ENCODE results near the gene ERC1.
"Not testable (repeated sequence)": the region's sequence is repeated elsewhere in the genome, so short reads cannot be mapped to it uniquely, and the experiment has no call there.

ERC1 gene

GRCh38 chr12:1338483-1339177 is 347.6 kb downstream of the ERC1 start:
- DNase-seq, result no peak

GRCh38 chr12:1339178-1339541 is 348.1 kb downstream of the ERC1 start:
- not testable (repeated sequence) for DNase-seq

GRCh38 chr12:1339618-1340319 is 348.7 kb downstream of the ERC1 start:
- no peak for DNase-seq

GRCh38 chr12:1341270-1341669 is 350.2 kb downstream of the ERC1 start:
- DNase-seq, result not testable (repeated sequence)

GRCh38 chr12:1343422-1343821 is 352.4 kb downstream of the ERC1 start:
- no peak for DNase-seq

GRCh38 chr12:1344245-1344644 is 353.2 kb downstream of the ERC1 start:
- DNase-seq, result no peak

GRCh38 chr12:1346126-1346525 is 355.1 kb downstream of the ERC1 start:
- DNase-seq, result no peak

- DNase-seq, result no peak
Observed at GRCh38 chr12:1347294-1347693, 356.3 kb downstream of the ERC1 start.

- DNase-seq, result no peak
Observed at GRCh38 chr12:1348606-1349005, 357.6 kb downstream of the ERC1 start.

GRCh38 chr12:1350055-1350933 is 359.3 kb downstream of the ERC1 start:
- no peak for DNase-seq

- DNase-seq, result no peak
Observed at GRCh38 chr12:1350934-1351240, 359.9 kb downstream of the ERC1 start.

GRCh38 chr12:1351926-1352325 is 360.9 kb downstream of the ERC1 start:
- no peak for DNase-seq

- no peak for DNase-seq
Observed at GRCh38 chr12:1353451-1353850, 362.4 kb downstream of the ERC1 start.

- no peak for DNase-seq
Observed at GRCh38 chr12:1355396-1355795, 364.4 kb downstream of the ERC1 start.

- DNase-seq, result not testable (repeated sequence)
Observed at GRCh38 chr12:1355871-1356270, 364.8 kb downstream of the ERC1 start.

GRCh38 chr12:1356285-1356684 is 365.3 kb downstream of the ERC1 start:
- no peak for DNase-seq

- no peak for DNase-seq
Observed at GRCh38 chr12:1357171-1357570, 366.1 kb downstream of the ERC1 start.

- no peak for DNase-seq
Observed at GRCh38 chr12:1357711-1358110, 366.7 kb downstream of the ERC1 start.

GRCh38 chr12:1360441-1361210 is 369.6 kb downstream of the ERC1 start:
- DNase-seq, result no peak

- no peak for DNase-seq
Observed at GRCh38 chr12:1362143-1362662, 371.2 kb downstream of the ERC1 start.

GRCh38 chr12:1365703-1366102 is 374.7 kb downstream of the ERC1 start:
- no peak for DNase-seq

Data from right forelimb (tissue), 1 donor.